Left renal cortex interstitium (tissue), 4 donors: ENCODE results near the gene PANK4. TPM values are rescaled to one million over a fixed set of nuclear protein-coding genes. Genes with fewer than 3 reads are reported as not detected.

Source experiments
- DNase-seq, 4 donors: peaks; one replicate each; pipeline ENCODE4 v3.0.0-alpha.2; 2013; ENCODE audit warnings: low read depth in 4 of 4, low spot score in 2 of 4, missing footprints in 1 of 4
- polyA plus RNA-seq, 4 donors: library from polyadenylated mRNA; unstranded; fragments of 120-200 nt; gene quantifications; one replicate each; pipeline ENCODE4 v1.2.1, GENCODE V29; 2013; ENCODE audit not compliant: insufficient read length in 4 of 4

PANK4 gene
- polyA plus RNA-seq, 4 donors: 24.8 to 34.0 (median 29.0) TPM

GRCh38 chr1:2501820-2502119 lies 24.6 kb downstream of the PANK4 start:
- DNase-seq: no peak

DNA sequence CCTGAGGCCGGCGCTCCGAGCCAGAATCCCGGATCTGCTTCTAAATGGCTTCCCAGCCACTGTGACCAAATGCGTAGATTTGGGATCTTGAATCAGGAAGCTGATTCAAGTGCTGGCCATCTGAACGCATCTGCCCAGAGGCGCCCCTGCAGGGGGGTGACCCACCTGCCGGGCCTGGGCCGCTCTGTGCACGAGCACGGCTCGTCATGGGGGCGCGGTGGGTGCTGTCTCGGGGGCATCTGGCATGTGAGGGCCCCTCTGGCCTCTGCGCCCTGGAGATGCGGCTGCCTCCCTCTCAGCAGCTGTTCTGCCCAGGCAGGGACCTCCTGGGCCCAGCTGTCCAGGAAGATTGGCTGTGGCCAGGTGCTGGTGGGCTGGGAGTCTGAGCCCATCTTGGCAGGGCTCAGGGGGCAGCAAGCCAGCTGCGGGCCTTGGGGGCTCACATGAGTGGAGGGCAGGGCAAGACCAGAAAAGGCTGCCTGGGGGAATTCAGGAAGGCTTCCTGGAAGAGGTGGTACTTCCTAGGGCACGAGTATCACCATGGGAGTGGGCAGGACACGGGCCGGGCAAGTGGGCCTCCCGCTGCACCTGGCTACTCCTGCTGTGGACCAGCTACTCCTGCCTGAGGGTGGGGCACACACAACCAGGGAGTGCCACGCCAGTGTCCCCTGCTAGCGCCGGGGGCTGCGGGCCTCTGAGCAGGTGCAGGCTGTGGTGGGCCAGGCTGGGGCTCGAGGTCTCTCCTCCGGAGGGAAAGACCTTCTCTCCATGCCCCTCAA lies 25.2 kb downstream of the PANK4 start:
- DNase-seq: no peak

DNA sequence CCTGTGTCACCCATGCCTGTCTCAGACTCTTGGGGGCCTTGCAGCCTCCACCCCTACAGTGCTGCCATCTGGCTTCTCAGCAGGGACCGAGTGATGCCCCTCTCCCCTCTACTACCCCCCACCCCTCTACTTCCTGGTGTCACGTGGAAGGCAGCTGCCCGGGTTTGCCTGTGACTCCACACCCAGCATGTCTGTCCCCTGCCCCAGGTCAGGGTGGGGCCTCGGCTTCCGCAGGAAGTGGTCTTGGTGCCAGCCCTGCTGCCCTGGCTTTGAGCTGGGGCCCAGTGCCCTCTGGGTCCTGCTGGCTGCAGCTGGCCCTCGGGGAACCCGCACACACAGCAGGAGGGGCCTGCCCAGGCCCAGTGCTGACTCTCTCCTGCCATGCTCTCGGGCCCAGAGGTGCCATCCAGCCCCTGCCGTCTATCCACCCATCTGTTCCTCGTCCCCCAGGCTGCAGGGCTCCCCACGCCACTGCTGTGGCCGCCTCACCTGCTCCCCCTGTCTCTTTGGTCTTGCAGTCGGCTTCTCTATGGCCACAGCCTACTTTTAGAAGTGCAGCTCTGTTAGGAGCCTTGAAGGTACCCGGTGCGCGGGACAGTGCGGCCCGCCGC lies 26.3 kb downstream of the PANK4 start:
- DNase-seq: no peak

DNA sequence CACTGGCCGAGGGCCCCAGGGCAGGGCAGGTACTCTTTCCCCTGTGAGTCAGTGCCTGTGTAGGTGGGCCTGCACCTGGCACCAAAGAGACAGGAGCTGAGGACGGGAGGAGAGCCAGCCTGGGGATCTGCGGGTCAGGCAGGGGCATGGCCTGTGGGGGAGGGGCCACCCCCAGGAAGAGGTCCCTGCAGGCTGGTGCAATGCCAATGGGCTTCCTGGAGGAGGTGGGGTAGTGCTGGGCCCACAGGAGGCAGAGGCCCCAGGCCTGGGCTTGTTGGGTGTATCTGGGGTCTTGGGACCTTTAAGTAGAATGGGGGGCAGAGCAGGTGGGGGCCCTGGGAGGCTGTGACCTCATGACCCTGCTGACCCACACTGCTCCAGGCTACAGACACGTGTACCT lies 27.1 kb downstream of the PANK4 start:
- no peak for DNase-seq

GRCh38 chr1:2498648-2499047 lies 27.7 kb downstream of the PANK4 start:
- no peak for DNase-seq

GRCh38 chr1:2497891-2498290 lies 28.5 kb downstream of the PANK4 start:
- DNase-seq: no peak

- no peak for DNase-seq
Observed at GRCh38 chr1:2496746-2497145, 29.6 kb downstream of the PANK4 start.

- no peak for DNase-seq
Observed at GRCh38 chr1:2496087-2496622, 30.2 kb downstream of the PANK4 start.

- DNase-seq: no peak
Observed at GRCh38 chr1:2495546-2495945, 30.9 kb downstream of the PANK4 start.

- no peak for DNase-seq
Observed at GRCh38 chr1:2495026-2495425, 31.4 kb downstream of the PANK4 start.

- DNase-seq: no peak
Observed at GRCh38 chr1:2494323-2494693, 32.1 kb downstream of the PANK4 start.

GRCh38 chr1:2493691-2494322 lies 32.6 kb downstream of the PANK4 start:
- DNase-seq: no peak

- DNase-seq: no peak
Observed at GRCh38 chr1:2493218-2493617, 33.2 kb downstream of the PANK4 start.

DNA sequence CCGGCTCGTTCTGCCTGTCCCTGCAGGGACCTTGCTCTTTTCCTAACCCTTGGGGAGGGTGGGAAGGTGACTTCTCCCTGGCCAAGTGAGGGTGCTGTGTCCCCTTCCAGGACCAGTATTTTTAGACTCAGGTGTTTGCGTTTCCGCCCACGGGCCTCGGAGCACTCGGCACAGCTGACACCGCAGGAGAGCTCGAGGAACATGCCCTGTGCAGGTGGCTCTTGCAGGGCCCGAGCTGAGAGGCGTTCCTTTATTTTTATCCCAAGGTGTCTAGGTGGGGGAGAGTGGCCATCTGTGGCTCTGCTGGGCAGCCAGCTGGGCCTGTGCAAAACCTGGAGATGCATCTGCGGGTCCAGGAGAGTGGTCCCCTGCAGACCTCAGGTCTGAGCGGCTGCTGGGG lies 34.3 kb downstream of the PANK4 start:
- no peak for DNase-seq

DNA sequence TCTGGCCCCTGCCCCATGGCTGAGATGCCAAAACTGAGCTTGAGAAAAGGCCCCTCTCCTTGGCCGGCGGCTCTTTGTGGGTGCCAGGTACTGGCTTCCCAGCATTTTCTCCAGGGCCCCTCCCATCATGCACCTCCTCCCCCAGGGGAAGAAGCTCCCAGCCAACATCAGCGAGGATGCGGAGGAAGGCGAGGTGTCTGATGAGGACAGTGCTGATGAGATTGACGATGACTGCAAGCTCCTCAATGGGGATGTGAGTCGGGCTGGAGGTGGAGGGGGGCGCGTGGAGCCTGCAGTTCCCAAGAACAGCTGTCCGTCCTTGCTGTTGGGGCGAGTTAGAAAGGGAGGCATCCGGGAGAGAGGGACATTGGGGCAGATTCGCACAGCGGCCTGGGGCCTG lies 36.8 kb downstream of the PANK4 start:
- no peak for DNase-seq

DNA sequence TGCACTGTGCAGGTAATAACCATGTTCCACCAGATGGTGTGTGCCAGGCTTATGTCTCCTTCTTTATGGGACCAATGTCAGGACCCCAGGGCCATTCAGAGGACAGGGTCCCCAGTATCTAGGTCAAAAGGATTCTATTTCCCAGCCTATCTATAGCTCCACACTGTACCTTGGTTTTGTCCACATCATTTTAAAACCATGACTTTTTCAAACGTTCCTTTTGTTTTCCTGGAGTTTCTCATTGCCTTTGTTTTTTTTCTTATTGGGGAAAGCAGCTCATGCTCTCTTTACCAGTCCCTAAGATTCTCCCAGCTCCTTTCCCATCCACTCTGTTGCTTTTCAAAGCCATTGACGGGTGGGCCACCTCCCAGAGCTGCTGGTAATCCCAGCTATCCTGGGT lies 37.7 kb downstream of the PANK4 start:
- DNase-seq: no peak

DNA sequence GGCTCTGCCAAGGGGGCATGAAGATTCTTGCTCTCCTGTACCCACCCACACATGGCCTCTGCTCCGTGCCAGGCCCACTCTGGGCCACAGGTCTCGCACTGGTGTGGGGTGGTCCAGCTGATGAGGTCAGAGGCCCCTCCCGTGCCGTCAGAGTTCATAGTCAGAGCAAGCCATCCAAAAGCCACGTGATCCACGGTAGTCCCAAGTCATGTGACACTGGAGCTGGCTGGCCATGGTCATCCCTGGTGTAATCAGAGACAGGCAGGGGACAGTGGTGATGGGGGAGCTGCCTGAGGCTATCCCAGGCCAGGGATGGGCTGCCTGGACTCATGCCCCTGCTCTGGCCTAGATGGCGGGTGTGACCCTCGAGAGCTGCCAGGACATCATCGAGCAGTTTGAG lies 39.8 kb downstream of the PANK4 start:
- no peak for DNase-seq

DNA sequence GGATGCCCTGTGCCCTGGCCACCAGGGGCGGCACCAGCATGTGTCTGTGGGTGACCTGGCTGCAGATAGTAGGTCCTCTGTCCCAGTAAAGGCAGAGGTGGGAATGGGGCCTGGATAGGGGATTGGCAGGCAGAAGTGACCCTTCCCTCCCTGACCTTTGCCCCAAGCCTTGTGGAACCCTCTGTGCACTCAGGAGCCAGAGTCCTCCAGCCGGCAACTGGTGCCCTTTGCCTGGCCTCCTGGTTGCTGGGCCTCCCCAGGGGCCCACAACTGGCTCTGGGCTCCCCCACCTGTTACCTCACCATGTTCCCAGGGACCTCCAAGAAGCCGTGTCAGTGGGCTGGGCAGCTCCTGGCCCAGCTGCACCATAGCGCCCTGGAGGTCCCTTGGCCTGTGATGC lies 40.4 kb downstream of the PANK4 start:
- DNase-seq: no peak

GRCh38 chr1:2483970-2484369 lies 42.4 kb downstream of the PANK4 start:
- DNase-seq: no peak

DNA sequence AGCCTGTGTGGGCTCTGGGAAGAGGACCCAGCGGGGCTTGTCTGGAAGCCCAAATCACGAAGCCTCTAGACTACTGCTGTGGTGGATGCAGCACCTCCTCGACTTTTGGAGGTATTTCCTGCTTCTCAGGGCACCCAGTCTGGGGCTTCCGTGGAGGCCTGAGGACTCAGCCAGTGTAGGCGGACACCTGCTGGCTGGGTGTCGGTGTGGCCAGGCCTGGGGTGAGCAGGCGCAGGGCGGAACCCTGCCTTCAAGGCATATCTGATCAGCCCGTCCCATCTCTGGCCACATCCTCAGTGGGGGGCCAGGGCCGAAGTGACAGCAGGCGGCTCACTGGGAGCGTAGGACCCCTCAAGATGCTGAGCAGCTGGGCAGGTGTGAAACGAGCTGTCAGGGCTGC lies 43.4 kb downstream of the PANK4 start:
- no peak for DNase-seq

- no peak for DNase-seq
Observed at GRCh38 chr1:2482588-2482987, 43.8 kb downstream of the PANK4 start.

DNA sequence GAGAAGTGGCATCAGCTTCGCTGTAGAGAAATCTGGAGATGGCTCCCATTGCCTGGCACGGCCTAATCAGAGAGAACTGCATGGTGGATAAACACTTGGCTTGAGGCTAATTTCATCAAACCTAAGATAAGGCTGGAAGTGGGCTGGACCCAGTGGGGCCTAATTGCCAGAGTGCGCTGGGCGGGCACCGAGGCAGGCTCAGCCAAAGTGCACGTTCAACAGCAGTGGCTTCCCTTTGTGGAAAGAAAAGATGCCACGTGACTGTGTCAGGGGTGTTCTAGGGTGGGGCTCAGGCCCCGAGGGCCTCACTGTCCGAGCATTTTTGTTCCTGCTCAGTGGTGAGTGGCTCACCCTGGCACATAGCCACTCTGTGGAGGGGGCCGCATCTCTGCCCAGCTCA lies 44.5 kb downstream of the PANK4 start:
- DNase-seq: no peak
